ENCODE results near the gene FOXP2. TPM values are rescaled to one million over a fixed set of nuclear protein-coding genes. Genes with fewer than 3 reads are reported as not detected.

The FOXP2 gene
- total and polyA plus RNA-seq, 10 of the 15 experiments (the other 5 are each of a cell fraction or from before 2014, with no cell fraction given), result 0.99 to 2.5 (median 1.8) TPM

- TF ChIP-seq BRCA1 (IDR thresholded peaks at IDR 0.05; ENCODE audit: low read depth, low read length) (no peak), USF1 (IDR thresholded peaks at IDR 0.05; ENCODE audit: borderline replicate concordance, extremely low read length, insufficient read depth, low read depth, low read length) (no peak), MTA2 (IDR thresholded peaks at IDR 0.05; ENCODE audit: low read depth) (peak; percentile 74), RB1 (IDR thresholded peaks at IDR 0.05; ENCODE audit: borderline replicate concordance) (no peak), JUND (IDR thresholded peaks at IDR 0.05; ENCODE audit: low read depth, low read length) (no peak), RAD51 (IDR thresholded peaks at IDR 0.05) (no peak), PAX5 (IDR thresholded peaks at IDR 0.05; ENCODE audit: borderline replicate concordance, low read depth, low read length) (no peak), SMC3 (IDR thresholded peaks at IDR 0.05; ENCODE audit: borderline replicate concordance, low read length) (no peak), DPF2 (IDR thresholded peaks at IDR 0.05) (peak; percentile 47; the same call in 1 of the 2 replicates), ZBTB11 (CRISPR knock-in tag; IDR thresholded peaks at IDR 0.05) (no peak), NFIC (IDR thresholded peaks at IDR 0.05; ENCODE audit: low read depth, low read length) (peak; percentile 87; the same call in 1 of the 2 replicates), CEBPZ (IDR thresholded peaks at IDR 0.05; ENCODE audit: low read depth, low read length) (no peak), PML (IDR thresholded peaks at IDR 0.05; ENCODE audit: low read length) (no peak; the same call in 1 of the 2 replicates), HSF1 (IDR thresholded peaks at IDR 0.05; ENCODE audit: low read depth, low read length) (no peak), ATF7 (IDR thresholded peaks at IDR 0.05; ENCODE audit: low read depth) (peak; percentile 58; the same call in 1 of the 2 replicates), ZNF24 (IDR thresholded peaks at IDR 0.05) (no peak), SP1 (IDR thresholded peaks at IDR 0.05; ENCODE audit: low read depth, low read length) (no peak), TCF3 (IDR thresholded peaks at IDR 0.05; ENCODE audit: borderline replicate concordance, insufficient read depth, low read depth, low read length) (no peak), NR2C1 (IDR thresholded peaks at IDR 0.05) (no peak), ZNF207 (IDR thresholded peaks at IDR 0.05; ENCODE audit: borderline replicate concordance) (no peak), CREM (IDR thresholded peaks at IDR 0.05; ENCODE audit: low read depth) (peak; percentile 51; the same call in 1 of the 2 replicates)
Measured at GRCh38 chr7:114554781-114555537, 140.3 kb downstream of the FOXP2 start (continued).

All from GM12878 (cell line).